ENCODE results near the gene AGAP1.

The AGAP1 gene

DNA sequence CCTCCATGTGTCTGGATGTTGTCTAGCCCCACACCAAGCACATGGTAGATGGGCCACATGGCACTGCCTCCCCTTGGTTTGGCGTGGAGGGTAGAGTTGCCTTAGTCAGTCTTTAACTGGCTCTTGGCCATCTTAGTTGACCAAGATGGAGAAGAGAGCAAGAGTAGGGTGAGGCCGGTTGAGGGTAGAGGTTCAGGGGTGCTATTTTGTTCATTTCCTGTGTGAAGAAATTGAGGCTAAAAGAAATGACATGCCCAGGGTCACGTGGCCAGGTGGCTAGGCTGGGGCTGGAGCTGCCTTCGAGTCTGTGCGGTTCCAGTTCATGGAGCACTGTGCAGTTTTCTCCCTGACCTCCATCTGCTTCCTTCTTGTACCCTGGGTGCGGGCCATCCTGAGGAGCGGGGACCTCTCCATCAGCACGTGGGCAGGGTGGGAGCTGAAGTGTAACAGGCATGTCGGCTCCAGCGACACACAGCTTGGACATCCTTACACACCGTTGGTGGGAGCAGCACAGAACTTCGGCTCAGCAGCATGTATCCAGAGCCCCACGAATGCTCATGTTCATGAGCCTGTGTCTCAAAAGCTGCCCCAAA lies 461.1 kb downstream of the AGAP1 start:
- H3K36me3 ChIP-seq (ENCODE audit: control insufficient read depth, insufficient read depth, low read length, severe bottlenecking), result peaks cover 4% of the 10 kb centered on the region
- no peaks in the 10 kb centered on the region for H3K27me3 ChIP-seq (replicated peaks; ENCODE audit: control insufficient read depth, insufficient read depth, low read length)
- H3K4me1 ChIP-seq (ENCODE audit: control insufficient read depth, insufficient read depth, low read length), result no peaks in the 10 kb centered on the region
- H3K4me3 ChIP-seq (ENCODE audit: low read length), result no peak overlapping the region
- no peak for DNase-seq (ENCODE audit: low read depth)
- no peak overlapping the region for H3K9ac ChIP-seq (ENCODE audit: low read length)
- H3K9me3 ChIP-seq (ENCODE audit: control insufficient read depth, low read length), result no peaks in the 10 kb centered on the region

DNA sequence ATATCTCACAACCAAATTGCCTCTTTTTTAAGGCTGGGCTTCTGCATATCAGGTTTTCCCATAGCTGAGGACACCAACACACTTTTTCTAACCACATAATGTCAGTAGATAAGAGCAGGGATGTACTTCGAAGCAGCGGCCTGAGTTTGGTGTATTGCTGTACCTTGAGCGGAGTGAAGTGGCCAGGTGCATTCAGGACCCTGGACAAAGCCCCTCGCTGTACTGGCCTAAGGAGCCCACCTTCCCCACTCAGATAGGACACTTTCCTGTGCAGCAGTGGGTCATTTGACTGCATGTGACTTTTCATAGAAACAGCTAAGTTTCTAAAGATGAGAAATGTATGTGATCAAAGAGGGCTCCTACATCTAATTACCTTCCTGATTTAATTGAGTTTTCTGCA lies 461.8 kb downstream of the AGAP1 start:
- no peak for DNase-seq (ENCODE audit: low read depth)
- Histone ChIP-seq H3K4me3 (ENCODE audit: low read length) (no peak overlapping the region), H3K27me3 (replicated peaks; ENCODE audit: control insufficient read depth, insufficient read depth, low read length) (no peaks in the 10 kb centered on the region), H3K4me1 (ENCODE audit: control insufficient read depth, insufficient read depth, low read length) (no peaks in the 10 kb centered on the region), H3K36me3 (ENCODE audit: control insufficient read depth, insufficient read depth, low read length, severe bottlenecking) (peaks cover 4% of the 10 kb centered on the region), H3K9ac (ENCODE audit: low read length) (no peak overlapping the region), H3K9me3 (ENCODE audit: control insufficient read depth, low read length) (no peaks in the 10 kb centered on the region)

DNA sequence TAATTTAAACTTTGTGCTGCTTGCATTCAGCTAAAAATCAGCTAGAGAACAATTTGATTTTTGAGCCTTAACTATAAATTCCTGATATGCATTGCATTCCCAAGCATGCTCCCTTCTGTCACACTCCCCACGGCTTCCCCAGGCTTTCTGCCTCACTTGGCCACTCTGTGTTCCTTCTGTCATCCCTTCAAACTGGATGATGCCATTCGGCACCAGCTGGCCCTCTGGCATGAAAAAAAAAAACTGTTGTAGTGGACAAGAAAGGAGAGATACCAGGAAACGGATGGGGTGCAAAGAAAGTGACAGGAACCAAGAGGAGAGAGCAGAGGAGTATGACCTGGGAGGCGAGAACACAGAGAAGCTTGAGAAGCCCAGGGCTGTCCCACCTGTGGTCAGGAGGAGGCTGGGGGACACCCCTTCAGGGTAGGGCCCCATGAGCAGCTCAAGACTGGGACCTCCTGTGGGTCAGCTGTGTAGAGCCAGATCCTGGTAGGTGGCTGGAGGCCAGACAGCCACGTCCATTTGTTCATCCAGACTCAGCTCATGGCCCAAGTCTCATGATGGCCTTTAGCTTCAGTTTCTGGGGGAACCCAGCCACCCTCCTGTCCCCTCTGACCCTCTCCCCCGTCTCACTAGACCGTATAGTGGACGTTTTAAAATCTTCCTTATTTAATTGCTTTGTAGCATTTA lies 462.6 kb downstream of the AGAP1 start:
- peaks cover 4% of the 10 kb centered on the region for H3K36me3 ChIP-seq (ENCODE audit: control insufficient read depth, insufficient read depth, low read length, severe bottlenecking)
- H3K9ac ChIP-seq (ENCODE audit: low read length), result no peak overlapping the region
- no peak overlapping the region for H3K4me3 ChIP-seq (ENCODE audit: low read length)
- no peak for DNase-seq (ENCODE audit: low read depth)
- H3K27me3 ChIP-seq (replicated peaks; ENCODE audit: control insufficient read depth, insufficient read depth, low read length), result no peaks in the 10 kb centered on the region
- H3K4me1 ChIP-seq (ENCODE audit: control insufficient read depth, insufficient read depth, low read length), result no peaks in the 10 kb centered on the region
- H3K9me3 ChIP-seq (ENCODE audit: control insufficient read depth, low read length), result no peaks in the 10 kb centered on the region

DNA sequence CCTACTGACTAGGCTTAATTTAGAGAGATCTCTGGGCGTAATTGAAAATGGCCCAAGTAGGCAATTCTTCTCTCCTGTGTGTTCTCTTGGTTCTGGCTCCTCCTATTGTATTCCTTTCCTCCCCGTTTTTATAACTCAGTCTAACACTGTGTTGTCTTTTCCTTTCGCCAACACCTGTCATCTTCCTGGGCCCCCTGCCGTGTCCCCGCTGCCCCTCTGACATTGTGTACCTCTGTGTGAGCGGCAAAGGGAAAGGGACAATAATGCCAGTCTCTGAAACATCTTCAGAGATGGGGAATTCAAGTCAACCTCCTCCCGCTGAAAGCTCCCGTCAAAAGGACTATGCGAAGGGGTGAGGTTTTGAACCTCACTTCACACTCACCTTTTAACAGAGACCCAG lies 463.4 kb downstream of the AGAP1 start:
- Histone ChIP-seq H3K36me3 (ENCODE audit: control insufficient read depth, insufficient read depth, low read length, severe bottlenecking) (peaks cover 4% of the 10 kb centered on the region), H3K9ac (ENCODE audit: low read length) (no peak overlapping the region), H3K4me3 (ENCODE audit: low read length) (no peak overlapping the region), H3K4me1 (ENCODE audit: control insufficient read depth, insufficient read depth, low read length) (no peaks in the 10 kb centered on the region), H3K27me3 (replicated peaks; ENCODE audit: control insufficient read depth, insufficient read depth, low read length) (no peaks in the 10 kb centered on the region), H3K9me3 (ENCODE audit: control insufficient read depth, low read length) (no peaks in the 10 kb centered on the region)
- DNase-seq (ENCODE audit: low read depth), result no peak

DNA sequence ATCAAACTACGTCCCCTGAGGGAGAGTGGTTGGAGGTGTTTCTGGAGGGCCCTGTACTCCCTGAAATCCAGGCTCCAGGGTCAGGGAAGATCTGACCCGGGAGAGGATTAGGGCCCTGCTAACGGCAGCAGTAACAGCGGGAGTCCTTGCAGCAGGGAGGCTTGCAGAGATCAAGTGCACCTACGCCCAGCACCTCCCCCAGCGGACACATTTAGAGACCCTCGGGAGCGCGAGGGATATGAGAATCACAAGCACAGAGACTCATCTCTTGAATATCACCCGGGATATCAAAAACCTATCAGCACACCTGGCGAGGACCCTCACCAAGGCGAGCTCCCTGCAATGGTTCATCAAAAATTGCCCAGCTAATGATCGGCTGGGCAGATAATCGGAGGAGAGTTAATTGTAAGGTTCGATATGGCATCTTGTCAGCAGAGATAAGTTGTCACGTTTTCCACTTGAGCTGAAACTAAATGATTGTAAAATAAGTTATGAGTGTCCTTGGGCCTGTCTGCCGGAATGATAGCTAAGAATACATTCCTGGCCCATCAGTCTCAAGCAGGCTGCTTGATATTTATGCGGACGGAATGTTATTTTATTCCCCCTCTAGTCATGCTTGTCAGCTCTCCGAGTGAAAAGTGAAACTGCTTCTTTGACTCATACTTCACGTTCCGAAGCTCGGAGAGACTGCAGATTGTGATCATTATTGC lies 464.5 kb downstream of the AGAP1 start:
- no peak overlapping the region for H3K4me3 ChIP-seq (ENCODE audit: low read length)
- H3K36me3 ChIP-seq (ENCODE audit: control insufficient read depth, insufficient read depth, low read length, severe bottlenecking), result peaks cover 4% of the 10 kb centered on the region
- no peak overlapping the region for H3K9ac ChIP-seq (ENCODE audit: low read length)
- no peaks in the 10 kb centered on the region for H3K4me1 ChIP-seq (ENCODE audit: control insufficient read depth, insufficient read depth, low read length)
- DNase-seq (ENCODE audit: low read depth), result no peak
- no peaks in the 10 kb centered on the region for H3K9me3 ChIP-seq (ENCODE audit: control insufficient read depth, low read length)
- no peaks in the 10 kb centered on the region for H3K27me3 ChIP-seq (replicated peaks; ENCODE audit: control insufficient read depth, insufficient read depth, low read length)

DNA sequence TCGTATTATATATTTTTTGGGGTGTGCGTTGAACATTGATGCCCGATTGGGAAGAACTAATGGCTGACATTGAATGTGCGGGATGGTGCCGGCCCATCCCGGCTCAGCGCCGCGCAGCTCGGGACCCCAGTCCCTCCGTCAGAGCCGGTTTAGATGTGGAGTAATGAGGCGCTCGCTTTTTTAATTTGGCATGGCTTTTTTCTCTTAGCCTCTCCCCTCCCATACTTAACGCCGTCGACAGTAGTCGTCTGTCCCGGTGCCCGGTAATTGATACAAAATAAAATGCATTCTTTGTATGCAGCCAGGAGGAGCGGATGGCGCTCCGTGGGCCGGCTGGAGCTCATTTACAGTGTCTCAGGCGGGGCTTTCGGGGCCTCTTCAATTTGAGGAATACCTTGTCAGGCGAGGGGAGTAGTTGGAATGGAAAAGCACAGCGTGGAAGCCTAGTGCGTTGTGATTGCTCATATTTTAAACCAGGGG lies 465.1 kb downstream of the AGAP1 start:
- Histone ChIP-seq H3K4me3 (ENCODE audit: low read length) (no peak overlapping the region), H3K27me3 (replicated peaks; ENCODE audit: control insufficient read depth, insufficient read depth, low read length) (no peaks in the 10 kb centered on the region), H3K36me3 (ENCODE audit: control insufficient read depth, insufficient read depth, low read length, severe bottlenecking) (peaks cover 4% of the 10 kb centered on the region), H3K4me1 (ENCODE audit: control insufficient read depth, insufficient read depth, low read length) (no peaks in the 10 kb centered on the region), H3K9me3 (ENCODE audit: control insufficient read depth, low read length) (no peaks in the 10 kb centered on the region), H3K9ac (ENCODE audit: low read length) (no peak overlapping the region)
- DNase-seq (ENCODE audit: low read depth), result no peak

DNA sequence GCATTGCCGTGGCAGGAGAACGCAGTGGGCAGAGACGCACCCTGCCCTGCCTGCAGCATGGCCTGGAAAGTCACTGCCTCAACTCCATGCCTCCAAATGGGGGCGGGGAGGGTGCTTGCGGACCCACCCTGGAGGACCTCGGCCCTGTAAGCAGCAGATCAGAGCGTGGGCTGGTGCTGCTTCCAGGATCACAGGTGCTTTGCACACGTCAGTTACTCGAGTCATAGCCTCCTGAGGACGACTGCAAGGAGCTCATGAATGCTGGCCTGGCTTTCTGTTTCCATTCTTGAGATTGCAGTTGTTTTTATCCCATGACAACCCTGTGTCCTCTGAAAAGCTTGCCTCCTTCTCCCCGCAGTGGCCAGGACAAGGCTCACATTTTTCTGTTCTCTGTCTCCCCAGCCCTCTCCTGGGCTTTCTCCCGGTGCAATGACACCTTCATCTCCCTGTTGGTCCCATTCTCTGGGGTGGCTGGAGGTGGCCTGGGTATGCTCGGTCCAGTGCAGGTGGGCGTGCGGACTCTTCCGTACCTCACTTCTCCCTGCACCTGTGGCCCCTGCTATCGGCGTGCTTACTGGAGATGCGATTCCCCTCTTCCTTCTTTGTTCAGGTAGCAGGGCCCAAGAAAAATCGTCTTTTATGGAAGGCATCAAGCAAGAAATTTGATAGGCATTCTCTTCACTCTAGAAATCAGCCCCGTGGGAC lies 466.3 kb downstream of the AGAP1 start:
- H3K4me3 ChIP-seq (ENCODE audit: low read length), result no peak overlapping the region
- no peak overlapping the region for H3K9ac ChIP-seq (ENCODE audit: low read length)
- no peaks in the 10 kb centered on the region for H3K9me3 ChIP-seq (ENCODE audit: control insufficient read depth, low read length)
- H3K27me3 ChIP-seq (replicated peaks; ENCODE audit: control insufficient read depth, insufficient read depth, low read length), result no peaks in the 10 kb centered on the region
- H3K4me1 ChIP-seq (ENCODE audit: control insufficient read depth, insufficient read depth, low read length), result no peaks in the 10 kb centered on the region
- peaks cover 4% of the 10 kb centered on the region for H3K36me3 ChIP-seq (ENCODE audit: control insufficient read depth, insufficient read depth, low read length, severe bottlenecking)
- DNase-seq (ENCODE audit: low read depth), result no peak

DNA sequence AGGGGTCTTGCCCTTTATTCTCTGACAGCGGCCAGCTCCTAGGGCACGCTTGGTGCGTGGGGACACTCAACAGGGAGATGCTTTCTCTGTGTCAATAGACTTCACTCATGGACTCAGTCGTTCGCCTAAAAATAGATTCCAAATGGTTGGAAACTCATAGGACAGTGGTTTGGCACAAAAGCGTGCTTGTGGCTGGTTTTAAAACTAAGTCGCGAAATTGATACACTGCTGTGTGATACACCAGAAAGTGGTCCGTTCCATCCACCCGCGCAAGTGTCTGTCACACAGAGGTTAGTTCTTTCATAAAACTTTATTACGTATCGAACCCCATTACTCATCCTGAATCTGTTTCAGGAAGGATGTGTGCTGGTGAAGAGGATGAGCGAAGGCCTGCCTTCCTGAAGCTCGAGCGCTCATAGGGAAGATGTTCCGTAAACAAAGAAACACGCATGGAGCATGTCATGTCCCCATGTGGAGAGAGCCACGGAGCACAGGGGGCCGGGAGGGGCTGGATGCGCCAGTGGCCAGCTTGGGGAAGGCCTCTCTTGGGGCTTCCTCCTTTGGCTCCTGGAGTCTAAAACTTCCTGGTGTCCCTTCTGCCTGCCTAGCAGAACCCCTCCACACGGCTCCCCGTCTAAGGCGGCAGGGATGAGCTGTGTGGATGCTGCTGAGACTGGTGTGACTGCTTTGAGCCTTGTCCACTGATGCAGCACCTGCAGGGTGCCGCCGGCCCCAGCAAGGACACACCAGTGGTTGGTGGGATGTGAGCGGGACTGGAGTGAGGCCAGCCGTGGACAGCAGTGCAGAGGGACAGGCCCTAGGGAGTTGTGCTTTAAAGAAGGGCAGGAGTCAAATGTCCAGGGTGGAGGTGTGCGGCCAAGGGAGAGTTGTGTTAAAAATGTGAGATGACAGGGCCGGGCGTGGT lies 467.1 kb downstream of the AGAP1 start:
- no peaks in the 10 kb centered on the region for H3K9me3 ChIP-seq (ENCODE audit: control insufficient read depth, low read length)
- H3K36me3 ChIP-seq (ENCODE audit: control insufficient read depth, insufficient read depth, low read length, severe bottlenecking), result no peaks in the 10 kb centered on the region
- no peak overlapping the region for H3K9ac ChIP-seq (ENCODE audit: low read length)
- no peaks in the 10 kb centered on the region for H3K4me1 ChIP-seq (ENCODE audit: control insufficient read depth, insufficient read depth, low read length)
- no peak for DNase-seq (ENCODE audit: low read depth)
- no peaks in the 10 kb centered on the region for H3K27me3 ChIP-seq (replicated peaks; ENCODE audit: control insufficient read depth, insufficient read depth, low read length)
- H3K4me3 ChIP-seq (ENCODE audit: low read length), result no peak overlapping the region

DNA sequence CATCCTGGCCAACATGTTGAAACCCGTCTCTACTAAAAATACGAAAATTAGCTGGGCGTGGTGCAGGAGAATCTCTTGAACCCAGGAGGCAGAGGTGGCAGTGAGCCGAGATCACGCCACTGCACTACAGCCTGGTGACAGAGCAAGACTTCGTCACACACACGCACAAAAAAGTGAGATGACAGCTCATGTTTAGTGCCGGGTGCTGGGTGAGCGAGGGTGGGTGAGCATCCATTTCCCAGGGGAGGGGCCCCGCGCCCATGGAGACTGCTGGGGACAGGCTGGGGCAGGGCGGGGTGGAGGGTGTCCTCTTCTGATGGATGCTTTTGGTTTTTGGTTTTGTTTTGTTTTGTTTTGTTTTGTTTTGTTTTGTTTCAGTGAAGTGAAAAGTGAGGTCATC lies 467.9 kb downstream of the AGAP1 start:
- Histone ChIP-seq H3K9me3 (ENCODE audit: control insufficient read depth, low read length) (no peaks in the 10 kb centered on the region), H3K4me3 (ENCODE audit: low read length) (no peak overlapping the region), H3K9ac (ENCODE audit: low read length) (no peak overlapping the region), H3K36me3 (ENCODE audit: control insufficient read depth, insufficient read depth, low read length, severe bottlenecking) (no peaks in the 10 kb centered on the region), H3K4me1 (ENCODE audit: control insufficient read depth, insufficient read depth, low read length) (no peaks in the 10 kb centered on the region), H3K27me3 (replicated peaks; ENCODE audit: control insufficient read depth, insufficient read depth, low read length) (no peaks in the 10 kb centered on the region)
- DNase-seq (ENCODE audit: low read depth), result no peak

DNA sequence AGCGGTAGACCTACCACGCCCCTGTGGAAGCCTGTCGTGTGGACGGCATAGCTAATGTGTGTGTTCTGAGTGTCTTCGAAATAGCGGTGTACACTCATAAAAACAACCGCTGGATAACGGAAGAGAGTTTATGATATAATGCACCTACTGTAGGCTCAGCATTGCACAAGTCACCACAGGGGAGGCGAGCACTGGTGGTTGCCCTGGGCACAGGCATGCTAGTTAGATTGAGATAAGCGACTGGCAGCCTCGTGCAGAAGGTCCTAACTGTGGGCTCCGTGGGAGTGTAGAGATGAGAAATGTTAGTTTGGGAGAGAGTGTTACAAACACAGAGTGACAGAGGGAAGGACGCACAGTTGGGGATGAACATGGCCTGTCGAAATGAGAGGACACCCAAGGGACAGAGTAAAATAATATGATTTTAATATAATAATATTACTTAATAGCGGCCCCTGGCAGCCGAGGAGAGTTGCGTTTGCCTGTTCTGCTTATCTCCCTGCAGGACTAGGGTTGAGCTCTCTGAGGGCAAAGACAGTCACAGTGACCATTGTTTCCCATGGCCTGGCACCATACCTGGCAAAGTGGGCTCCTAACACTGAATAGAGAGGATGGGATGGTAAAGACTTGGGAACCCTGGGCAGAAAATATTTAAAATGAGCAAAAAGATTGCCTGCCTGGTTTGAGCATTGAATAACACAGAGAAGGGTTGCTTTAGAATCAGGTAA lies 470.2 kb downstream of the AGAP1 start:
- no peaks in the 10 kb centered on the region for H3K9me3 ChIP-seq (ENCODE audit: control insufficient read depth, low read length)
- H3K4me1 ChIP-seq (ENCODE audit: control insufficient read depth, insufficient read depth, low read length), result no peaks in the 10 kb centered on the region
- no peak overlapping the region for H3K9ac ChIP-seq (ENCODE audit: low read length)
- H3K4me3 ChIP-seq (ENCODE audit: low read length), result no peak overlapping the region
- no peaks in the 10 kb centered on the region for H3K27me3 ChIP-seq (replicated peaks; ENCODE audit: control insufficient read depth, insufficient read depth, low read length)
- peaks cover 5% of the 10 kb centered on the region for H3K36me3 ChIP-seq (ENCODE audit: control insufficient read depth, insufficient read depth, low read length, severe bottlenecking)
- no peak for DNase-seq (ENCODE audit: low read depth)
